A549 (cell line): ENCODE data around the gene FAM240B.

ENCODE experiments used
- CEBPB ChIP-seq, 2 experiments: fragments of >200 bp in 1 of 2; sonication (Bioruptor Twin) in 1 of 2; formaldehyde crosslinking in 1 of 2; IDR thresholded peaks; 2 replicates each; pipeline ENCODE4 v1.6.1; 2012 to 2016
- EP300 ChIP-seq, 2 experiments: fragments of >200 bp; sonication (Bioruptor Twin); formaldehyde crosslinking; IDR thresholded peaks; 2 replicates in 1 of 2; 3 replicates in 1 of 2; pipeline ENCODE4 v1.6.1; 2016 to 2017
- HDAC2 ChIP-seq: fragments of 200-600 bp; sonication (generic); IDR thresholded peaks from 2 replicates; pipeline ENCODE4 v1.6.1; 2016
- HOXB13 ChIP-seq: fragments of 250-450 bp; sonication (Bioruptor Pico); IDR thresholded peaks from 2 replicates; pipeline ENCODE4 v1.5.0; 2020; ENCODE audit warnings: low read depth, mild to moderate bottlenecking, moderate library complexity
- MYC ChIP-seq: IDR thresholded peaks from 2 replicates; pipeline ENCODE4 v1.6.1; 2012; ENCODE audit warnings: mild to moderate bottlenecking, inconsistent platforms, low read length, improper control_type of control experiment, borderline replicate concordance
- SMC3 ChIP-seq: fragments of >200 bp; sonication (Bioruptor Twin); formaldehyde crosslinking; IDR thresholded peaks from 3 replicates; pipeline ENCODE4 v1.6.1; 2018; ENCODE audit warnings: inconsistent platforms
- TF ChIP-seq, protein P1 (sequence below): fragments of >200 bp; sonication (Bioruptor Twin); formaldehyde crosslinking; IDR thresholded peaks from 3 replicates; pipeline ENCODE4 v1.5.1; 2016

DNA sequence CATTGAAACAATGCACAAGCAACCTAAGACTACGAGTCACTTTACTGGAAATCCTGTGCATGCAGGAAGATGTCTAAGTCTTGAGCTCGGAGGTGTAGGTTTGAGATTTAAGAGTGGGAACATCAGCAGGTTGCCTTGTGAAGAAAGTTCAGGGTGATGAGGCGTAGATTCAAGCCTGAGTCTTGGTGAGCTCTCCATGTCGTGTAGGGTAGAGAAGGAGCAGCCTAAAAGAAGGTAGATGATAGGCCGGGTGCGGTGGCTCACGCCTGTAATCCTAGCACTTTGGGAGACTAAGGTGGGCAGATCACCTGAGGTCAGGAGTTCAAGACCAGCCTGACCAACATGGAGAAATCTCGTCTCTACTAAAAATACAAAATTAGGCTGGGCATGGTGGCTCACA is 69.4 kb downstream of the FAM240B start:
- TF ChIP-seq MYC: no peak
- TF ChIP-seq CEBPB (IDR thresholded peaks at IDR 0.05): no peak
- TF ChIP-seq, protein P1, sequence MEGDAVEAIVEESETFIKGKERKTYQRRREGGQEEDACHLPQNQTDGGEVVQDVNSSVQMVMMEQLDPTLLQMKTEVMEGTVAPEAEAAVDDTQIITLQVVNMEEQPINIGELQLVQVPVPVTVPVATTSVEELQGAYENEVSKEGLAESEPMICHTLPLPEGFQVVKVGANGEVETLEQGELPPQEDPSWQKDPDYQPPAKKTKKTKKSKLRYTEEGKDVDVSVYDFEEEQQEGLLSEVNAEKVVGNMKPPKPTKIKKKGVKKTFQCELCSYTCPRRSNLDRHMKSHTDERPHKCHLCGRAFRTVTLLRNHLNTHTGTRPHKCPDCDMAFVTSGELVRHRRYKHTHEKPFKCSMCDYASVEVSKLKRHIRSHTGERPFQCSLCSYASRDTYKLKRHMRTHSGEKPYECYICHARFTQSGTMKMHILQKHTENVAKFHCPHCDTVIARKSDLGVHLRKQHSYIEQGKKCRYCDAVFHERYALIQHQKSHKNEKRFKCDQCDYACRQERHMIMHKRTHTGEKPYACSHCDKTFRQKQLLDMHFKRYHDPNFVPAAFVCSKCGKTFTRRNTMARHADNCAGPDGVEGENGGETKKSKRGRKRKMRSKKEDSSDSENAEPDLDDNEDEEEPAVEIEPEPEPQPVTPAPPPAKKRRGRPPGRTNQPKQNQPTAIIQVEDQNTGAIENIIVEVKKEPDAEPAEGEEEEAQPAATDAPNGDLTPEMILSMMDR: no peak
- no peak for TF ChIP-seq HOXB13 (CRISPR knock-in tag)
- TF ChIP-seq EP300 (IDR thresholded peaks at IDR 0.05): no peak
- TF ChIP-seq HDAC2: no peak
- no peak for TF ChIP-seq SMC3
